Neutrophil (primary cell): ENCODE measurements around the gene TMEM143.

Experiments used
- H3K27ac ChIP-seq: fragments of 200-600 bp; sonication (generic); 2 replicates; pipeline ENCODE4 v1.5.1; 2016; ENCODE audit warnings: mild to moderate bottlenecking, moderate library complexity
- H3K27me3 ChIP-seq: fragments of 200-600 bp; sonication (generic); 2 replicates; pipeline ENCODE4 v1.6.0; 2016; ENCODE audit warnings: mild to moderate bottlenecking
- H3K36me3 ChIP-seq: fragments of 200-600 bp; sonication (generic); 2 replicates; pipeline ENCODE4 v1.5.1; 2017
- H3K4me1 ChIP-seq, 2 experiments: fragments of 200-600 bp in 1 of 2; sonication (generic) in 1 of 2; 1 replicate in 1 of 2; 2 replicates in 1 of 2; pipeline versions ENCODE4 v1.5.1 to v1.6.1; 2013 to 2016; ENCODE audit warnings: low read depth in 1 of 2, low read length in 1 of 2, mild to moderate bottlenecking in 1 of 2, moderate library complexity in 1 of 2; ENCODE audit not compliant: control insufficient read depth in 1 of 2, insufficient read depth in 1 of 2
- H3K4me3 ChIP-seq, 2 experiments: fragments of 200-600 bp in 1 of 2; sonication (generic) in 1 of 2; 1 replicate in 1 of 2; 2 replicates in 1 of 2; pipeline ENCODE4 v1.5.1; 2013 to 2016; ENCODE audit warnings: low read depth in 1 of 2, low read length in 1 of 2, mild to moderate bottlenecking in 1 of 2, moderate library complexity in 1 of 2
- H3K9me3 ChIP-seq: fragments of 200-600 bp; sonication (generic); 2 replicates; pipeline ENCODE4 v1.5.1; 2016
- TF ChIP-seq, protein P1 (sequence below): fragments of 200-600 bp; sonication (generic); IDR thresholded peaks from 2 replicates; pipeline ENCODE4 v1.5.1; 2016; ENCODE audit warnings: antibody characterized with exemption

Gene TMEM143

DNA sequence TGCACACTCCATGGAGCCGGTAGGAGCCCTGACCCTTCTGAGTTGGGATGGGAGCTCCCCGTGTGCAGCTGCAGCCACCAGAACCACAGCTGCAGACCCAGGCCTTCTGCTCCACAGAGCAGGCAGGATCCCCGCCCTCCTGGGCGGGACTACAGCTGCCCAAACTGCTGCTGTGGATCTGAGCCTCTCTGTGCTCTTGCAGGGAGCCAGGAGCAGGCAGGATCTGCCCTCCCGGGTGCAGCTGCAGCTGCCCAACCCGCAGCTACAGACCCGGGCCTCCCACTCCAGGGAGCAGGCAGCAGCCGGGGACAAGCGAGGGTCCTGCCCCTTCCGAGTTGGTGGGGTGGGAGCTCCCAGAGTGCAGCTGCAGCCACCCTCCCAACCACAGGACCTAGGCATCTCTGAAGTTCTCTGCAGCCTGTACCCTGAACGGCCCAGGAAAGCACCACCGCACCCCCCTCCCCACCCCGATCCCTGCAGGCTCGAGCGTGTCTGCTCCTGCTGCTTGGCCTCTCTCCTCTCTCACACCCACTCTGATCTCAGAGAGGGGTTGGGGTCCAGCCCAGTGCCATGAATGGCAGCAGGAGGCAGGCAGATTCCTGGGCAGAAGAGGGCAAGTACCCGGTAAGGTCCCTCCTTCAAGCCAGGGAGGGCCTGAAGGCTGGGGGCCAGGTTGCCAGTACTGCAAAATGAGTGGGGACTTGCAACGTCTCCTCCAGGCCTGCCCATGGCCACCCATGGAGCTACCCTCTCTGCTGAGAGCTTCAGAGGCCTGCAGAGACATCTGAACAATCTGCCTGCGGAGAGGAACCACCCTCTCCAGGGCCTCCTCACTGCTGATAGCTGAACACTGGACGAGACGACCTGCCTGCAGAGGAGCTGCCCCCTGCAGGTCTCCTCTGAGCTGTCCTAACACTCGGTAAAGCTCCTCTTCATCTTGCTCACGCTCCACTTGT is 54.8 kb downstream of the TMEM143 start:
- H3K27me3 ChIP-seq: no peaks in the 10 kb centered on the region
- H3K4me3 ChIP-seq: no peak overlapping the region
- TF ChIP-seq, protein P1, sequence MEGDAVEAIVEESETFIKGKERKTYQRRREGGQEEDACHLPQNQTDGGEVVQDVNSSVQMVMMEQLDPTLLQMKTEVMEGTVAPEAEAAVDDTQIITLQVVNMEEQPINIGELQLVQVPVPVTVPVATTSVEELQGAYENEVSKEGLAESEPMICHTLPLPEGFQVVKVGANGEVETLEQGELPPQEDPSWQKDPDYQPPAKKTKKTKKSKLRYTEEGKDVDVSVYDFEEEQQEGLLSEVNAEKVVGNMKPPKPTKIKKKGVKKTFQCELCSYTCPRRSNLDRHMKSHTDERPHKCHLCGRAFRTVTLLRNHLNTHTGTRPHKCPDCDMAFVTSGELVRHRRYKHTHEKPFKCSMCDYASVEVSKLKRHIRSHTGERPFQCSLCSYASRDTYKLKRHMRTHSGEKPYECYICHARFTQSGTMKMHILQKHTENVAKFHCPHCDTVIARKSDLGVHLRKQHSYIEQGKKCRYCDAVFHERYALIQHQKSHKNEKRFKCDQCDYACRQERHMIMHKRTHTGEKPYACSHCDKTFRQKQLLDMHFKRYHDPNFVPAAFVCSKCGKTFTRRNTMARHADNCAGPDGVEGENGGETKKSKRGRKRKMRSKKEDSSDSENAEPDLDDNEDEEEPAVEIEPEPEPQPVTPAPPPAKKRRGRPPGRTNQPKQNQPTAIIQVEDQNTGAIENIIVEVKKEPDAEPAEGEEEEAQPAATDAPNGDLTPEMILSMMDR: no peak

DNA sequence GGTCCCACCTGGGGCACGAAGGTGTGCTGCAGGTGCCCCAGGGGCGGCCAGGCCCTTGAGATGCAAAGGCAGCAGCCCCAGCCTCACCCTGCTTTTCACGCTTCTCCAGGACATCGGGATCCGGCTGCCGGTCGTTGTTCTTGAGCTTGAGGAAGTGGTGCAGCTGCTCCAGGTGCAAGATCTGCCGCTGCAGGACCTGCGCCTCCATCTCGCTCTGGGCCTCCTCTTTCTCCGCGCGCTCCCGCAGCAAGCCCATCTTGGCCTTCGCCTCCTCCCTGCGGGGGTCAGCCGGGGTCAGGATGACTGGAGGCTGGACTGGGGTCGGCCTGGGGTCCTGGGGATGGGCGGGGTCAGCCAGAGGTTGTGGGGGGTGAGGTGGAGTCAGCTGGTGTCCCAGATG is 59.9 kb downstream of the TMEM143 start:
- Histone ChIP-seq H3K27me3 (no peaks in the 10 kb centered on the region), H3K4me1 (no peaks in the 10 kb centered on the region), H3K27ac (no peak overlapping the region), H3K4me3 (no peak overlapping the region), H3K9me3 (no peaks in the 10 kb centered on the region), H3K36me3 (no peaks in the 10 kb centered on the region)
- TF ChIP-seq, protein P1: no peak

More for the DNA sequence above, 54.8 kb downstream of the TMEM143 start:
- Histone ChIP-seq H3K36me3 (no peaks in the 10 kb centered on the region), H3K27ac (no peak overlapping the region), H3K4me1 (no peaks in the 10 kb centered on the region), H3K9me3 (no peaks in the 10 kb centered on the region)

DNA sequence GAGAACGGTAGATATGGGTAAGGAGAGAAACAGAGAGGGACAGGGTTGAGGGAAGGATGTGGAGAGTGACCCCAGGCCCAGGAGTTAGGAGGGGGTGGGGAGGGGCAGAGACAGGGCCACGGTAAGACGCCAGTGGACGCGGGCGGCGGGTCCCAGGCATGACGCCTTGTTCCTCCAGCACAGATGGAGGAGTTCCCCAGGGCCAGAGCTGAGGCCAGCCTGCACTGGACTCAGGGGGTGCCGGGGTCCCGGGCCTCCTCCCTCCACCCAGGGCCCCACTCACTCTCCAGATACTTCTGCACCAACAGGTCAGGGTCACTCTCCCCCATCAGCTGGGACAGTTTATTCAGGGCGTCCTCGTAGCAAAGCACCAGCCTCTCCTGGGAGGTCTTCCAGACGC is 60.4 kb downstream of the TMEM143 start:
- Histone ChIP-seq H3K9me3 (no peaks in the 10 kb centered on the region), H3K4me3 (no peak overlapping the region), H3K27me3 (no peaks in the 10 kb centered on the region), H3K4me1 (no peaks in the 10 kb centered on the region), H3K27ac (no peak overlapping the region), H3K36me3 (no peaks in the 10 kb centered on the region)
- TF ChIP-seq, protein P1: no peak

DNA sequence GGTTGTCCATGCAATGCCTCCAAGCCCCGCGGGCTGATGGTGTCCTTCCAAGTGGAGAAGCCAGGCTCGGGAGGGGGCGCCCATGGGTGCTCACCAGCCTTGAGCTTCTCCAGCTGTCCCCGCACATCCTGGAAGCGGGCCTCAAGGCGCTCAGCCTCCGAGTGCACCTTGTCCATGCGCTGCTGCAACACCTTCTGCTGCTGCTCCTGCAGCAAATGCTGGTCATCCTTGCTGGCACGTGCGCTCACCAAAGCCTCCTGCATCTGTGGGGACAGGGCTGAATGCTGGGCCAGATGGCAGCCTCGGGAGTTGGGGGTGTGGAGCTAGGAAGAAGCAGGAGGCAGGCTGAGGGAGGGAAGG is 61.2 kb downstream of the TMEM143 start:
- Histone ChIP-seq H3K36me3 (no peaks in the 10 kb centered on the region), H3K4me3 (no peak overlapping the region), H3K27me3 (no peaks in the 10 kb centered on the region), H3K27ac (no peak overlapping the region), H3K9me3 (no peaks in the 10 kb centered on the region), H3K4me1 (no peaks in the 10 kb centered on the region)
- TF ChIP-seq, protein P1: no peak

DNA sequence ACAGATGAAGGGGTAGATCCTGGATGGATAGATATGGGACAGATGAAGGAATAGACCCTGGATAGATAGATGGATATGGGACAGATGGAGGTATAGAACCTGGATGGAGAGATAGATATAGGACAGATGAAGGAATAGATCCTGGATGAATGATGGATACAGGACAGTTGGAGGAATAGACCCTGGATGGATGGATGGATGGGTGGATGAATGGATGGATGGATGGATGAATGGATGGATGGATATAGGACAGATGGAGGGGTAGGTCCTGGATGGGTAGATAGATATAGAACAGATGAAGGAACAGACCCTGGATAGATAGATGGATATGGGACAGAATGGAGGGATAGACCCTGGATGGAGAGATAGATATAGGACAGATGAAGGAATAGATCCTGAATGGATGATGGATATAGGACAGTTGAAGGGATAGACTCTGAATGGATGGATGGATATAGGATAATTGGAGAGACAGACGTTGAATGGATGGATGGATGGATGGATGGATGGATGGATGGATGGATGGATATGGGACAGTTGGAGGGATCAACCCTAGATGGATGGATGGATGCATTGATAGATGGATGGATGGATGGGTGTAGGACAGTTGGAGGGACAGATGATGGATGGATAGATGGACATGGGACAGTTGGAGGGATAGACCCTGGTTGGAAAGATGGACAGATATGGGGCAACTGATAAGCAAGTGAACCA is 61.7 kb downstream of the TMEM143 start:
- no peaks in the 10 kb centered on the region for H3K36me3 ChIP-seq
- H3K4me1 ChIP-seq: no peaks in the 10 kb centered on the region
- TF ChIP-seq, protein P1: no peak
- no peaks in the 10 kb centered on the region for H3K27me3 ChIP-seq
- H3K27ac ChIP-seq: no peak overlapping the region
- no peak overlapping the region for H3K4me3 ChIP-seq
- no peaks in the 10 kb centered on the region for H3K9me3 ChIP-seq
